ENCODE results near the gene FSTL4. TPM values are rescaled to one million over a fixed set of nuclear protein-coding genes. Genes with fewer than 3 reads are reported as not detected.

FSTL4 gene
- total RNA-seq, 1 donor from 2014 or later = not detected

DNA sequence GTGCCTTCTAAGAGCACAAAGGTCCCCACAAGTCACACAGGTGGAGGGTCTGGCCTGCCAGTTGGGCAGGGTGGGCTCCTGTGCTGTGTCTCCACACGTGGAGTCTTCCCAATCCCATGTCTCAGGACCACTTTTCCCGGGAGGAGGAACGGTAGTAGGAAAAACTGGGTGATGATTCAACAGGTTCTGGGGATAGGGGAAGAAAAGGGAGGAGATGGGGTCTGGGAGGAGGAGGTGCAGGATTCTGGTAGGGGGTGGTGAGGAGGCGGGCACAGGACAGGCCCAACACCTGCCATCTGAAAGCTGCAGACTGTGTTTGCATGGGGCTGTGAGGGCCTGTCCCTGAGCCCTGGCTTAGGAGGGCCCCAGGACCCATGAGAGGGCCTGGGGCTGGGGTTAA is 345.4 kb downstream of the FSTL4 start:
- TF ChIP-seq CTCF (IDR thresholded peaks at IDR 0.05; ENCODE audit: borderline replicate concordance) = no peak
- no peak for DNase-seq
- H3K36me3 ChIP-seq = no peaks in the 10 kb centered on the region
- intact Hi-C loops (cut with micrococcal nuclease) = no loop called here
- no peaks in the 10 kb centered on the region for H3K4me1 ChIP-seq
- H3K27me3 ChIP-seq (ENCODE audit: low read depth) = peaks cover 66% of the 10 kb centered on the region
- H3K27ac ChIP-seq (replicated peaks) = no peak overlapping the region
- no peaks in the 10 kb centered on the region for H3K9me3 ChIP-seq (replicated peaks)
- H3K4me3 ChIP-seq = no peak overlapping the region

GRCh38 chr5:133266527-133266878 is 345.8 kb downstream of the FSTL4 start:
- Histone ChIP-seq H3K4me3 (no peak overlapping the region), H3K4me1 (no peaks in the 10 kb centered on the region), H3K9me3 (replicated peaks) (no peaks in the 10 kb centered on the region), H3K36me3 (no peaks in the 10 kb centered on the region), H3K27me3 (ENCODE audit: low read depth) (peaks cover 71% of the 10 kb centered on the region), H3K27ac (replicated peaks) (no peak overlapping the region)
- DNase-seq = no peak
- TF ChIP-seq CTCF (IDR thresholded peaks at IDR 0.05; ENCODE audit: borderline replicate concordance) = no peak
- intact Hi-C loops (cut with micrococcal nuclease) = no loop called here

GRCh38 chr5:133265720-133266526 is 346.4 kb downstream of the FSTL4 start:
- Histone ChIP-seq H3K4me1 (no peaks in the 10 kb centered on the region), H3K27ac (replicated peaks) (no peak overlapping the region), H3K4me3 (no peak overlapping the region), H3K9me3 (replicated peaks) (no peaks in the 10 kb centered on the region), H3K27me3 (ENCODE audit: low read depth) (peaks cover 72% of the 10 kb centered on the region), H3K36me3 (no peaks in the 10 kb centered on the region)
- intact Hi-C loops (cut with micrococcal nuclease) = no loop called here
- no peak for TF ChIP-seq CTCF (IDR thresholded peaks at IDR 0.05; ENCODE audit: borderline replicate concordance)
- DNase-seq = no peak

DNA sequence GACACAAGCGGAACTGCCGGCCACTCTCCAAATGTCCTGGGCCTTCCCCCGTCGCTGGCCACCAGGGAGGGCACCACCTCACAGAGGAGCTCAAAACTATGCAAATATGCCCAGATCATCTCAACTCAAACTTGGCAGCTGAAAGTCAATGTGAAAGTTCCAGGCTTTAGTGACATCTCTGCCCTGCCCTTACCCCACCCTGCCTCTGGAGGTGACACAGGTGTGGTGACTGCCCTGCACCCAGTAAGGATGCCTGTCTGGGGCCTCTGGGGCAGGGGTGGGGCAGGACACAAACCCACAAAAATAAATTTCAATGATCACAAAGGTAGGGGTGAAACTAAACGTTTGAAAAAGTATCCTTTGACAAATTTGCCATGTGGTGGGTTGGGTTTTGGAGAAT is 347.1 kb downstream of the FSTL4 start:
- Histone ChIP-seq H3K9me3 (replicated peaks) (no peaks in the 10 kb centered on the region), H3K36me3 (no peaks in the 10 kb centered on the region), H3K27me3 (ENCODE audit: low read depth) (peaks cover 72% of the 10 kb centered on the region), H3K4me1 (no peaks in the 10 kb centered on the region), H3K4me3 (no peak overlapping the region), H3K27ac (replicated peaks) (no peak overlapping the region)
- intact Hi-C loops (cut with micrococcal nuclease) = no loop called here
- no peak for TF ChIP-seq CTCF (IDR thresholded peaks at IDR 0.05; ENCODE audit: borderline replicate concordance)
- DNase-seq = no peak

DNA sequence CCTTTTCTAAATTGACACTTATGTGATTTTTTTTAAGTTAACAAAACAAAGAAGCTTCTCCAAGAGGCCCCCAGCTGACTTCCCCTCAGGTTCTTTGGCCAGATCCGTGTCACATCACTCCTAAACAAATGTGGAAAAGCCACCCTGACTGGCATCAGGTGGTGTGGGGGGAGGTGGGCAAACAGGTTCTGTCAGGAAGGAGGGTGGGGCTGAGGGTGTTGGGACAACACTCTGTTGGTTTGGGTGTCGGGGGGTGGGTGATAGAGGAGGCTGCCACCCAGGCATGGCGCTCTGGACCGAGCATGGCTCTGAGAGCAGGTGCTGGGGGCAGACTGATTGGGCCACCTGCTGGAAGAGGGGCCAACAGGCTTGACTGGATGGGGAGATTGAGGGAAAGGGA is 349.7 kb downstream of the FSTL4 start:
- Histone ChIP-seq H3K9me3 (replicated peaks) (no peaks in the 10 kb centered on the region), H3K27me3 (ENCODE audit: low read depth) (peaks cover 73% of the 10 kb centered on the region), H3K27ac (replicated peaks) (no peak overlapping the region), H3K36me3 (no peaks in the 10 kb centered on the region), H3K4me3 (no peak overlapping the region), H3K4me1 (no peaks in the 10 kb centered on the region)
- intact Hi-C loops (cut with micrococcal nuclease) = no loop called here
- TF ChIP-seq CTCF (IDR thresholded peaks at IDR 0.05; ENCODE audit: borderline replicate concordance) = no peak
- no peak for DNase-seq
